Measurements from ENCODE around the gene KCNN1. TPM values are rescaled to one million over a fixed set of nuclear protein-coding genes. Genes with fewer than 3 reads are reported as not detected.
"Not testable (repeated sequence)": the region's sequence is repeated elsewhere in the genome, so short reads cannot be mapped to it uniquely, and the experiment has no call there.

KCNN1 gene
- total RNA-seq, 1 donor from 2014 or later, result 1.5 TPM

DNA sequence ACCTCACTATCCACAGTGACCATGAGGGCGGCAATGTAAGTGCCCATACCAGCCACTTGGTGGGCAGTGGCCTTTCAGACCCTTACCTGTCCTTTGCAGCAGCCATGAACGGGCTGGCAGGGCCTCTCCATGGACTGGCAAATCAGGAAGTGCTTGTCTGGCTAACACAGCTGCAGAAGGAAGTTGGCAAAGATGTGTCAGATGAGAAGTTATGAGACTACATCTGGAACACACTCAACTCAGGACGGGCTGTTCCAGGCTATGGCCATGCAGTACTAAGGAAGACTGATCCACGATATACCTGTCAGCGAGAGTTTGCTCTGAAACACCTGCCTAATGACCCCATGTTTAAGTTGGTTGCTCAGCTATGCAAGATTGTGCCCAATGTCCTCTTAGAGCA is 64.5 kb downstream of the KCNN1 start:
- not testable (repeated sequence) for H4K20me1 ChIP-seq (ENCODE audit: insufficient read depth, low read length); H3K4me1 ChIP-seq (ENCODE audit: insufficient read depth, low read length); H3K4me3 ChIP-seq (ENCODE audit: insufficient read depth, low read depth, low read length); DNase-seq (ENCODE audit: low read depth); H3K4me3 Mint-ChIP-seq (ENCODE audit: unreplicated experiment); H3K9me3 ChIP-seq (ENCODE audit: insufficient read depth, low read depth, low read length); H3K79me2 ChIP-seq (ENCODE audit: insufficient read depth, low read length); H2AFZ ChIP-seq (ENCODE audit: low read depth, low read length); H3K4me1 Mint-ChIP-seq (ENCODE audit: low read depth, unreplicated experiment); H3K27me3 ChIP-seq (ENCODE audit: insufficient read depth, low read length); H3K9ac ChIP-seq (ENCODE audit: low read length); FAIRE-seq; H3K36me3 Mint-ChIP-seq (ENCODE audit: low read depth, unreplicated experiment); H3K27ac ChIP-seq (ENCODE audit: low read depth, low read length); H3K9me3 Mint-ChIP-seq (ENCODE audit: unreplicated experiment); H3K27ac Mint-ChIP-seq (ENCODE audit: unreplicated experiment); H3K36me3 ChIP-seq (ENCODE audit: insufficient read depth, low read length); H3K4me2 ChIP-seq (ENCODE audit: low read length)
- H3K27me3 Mint-ChIP-seq (ENCODE audit: low read depth, unreplicated experiment), result peaks cover 29% of the 10 kb centered on the region

DNA sequence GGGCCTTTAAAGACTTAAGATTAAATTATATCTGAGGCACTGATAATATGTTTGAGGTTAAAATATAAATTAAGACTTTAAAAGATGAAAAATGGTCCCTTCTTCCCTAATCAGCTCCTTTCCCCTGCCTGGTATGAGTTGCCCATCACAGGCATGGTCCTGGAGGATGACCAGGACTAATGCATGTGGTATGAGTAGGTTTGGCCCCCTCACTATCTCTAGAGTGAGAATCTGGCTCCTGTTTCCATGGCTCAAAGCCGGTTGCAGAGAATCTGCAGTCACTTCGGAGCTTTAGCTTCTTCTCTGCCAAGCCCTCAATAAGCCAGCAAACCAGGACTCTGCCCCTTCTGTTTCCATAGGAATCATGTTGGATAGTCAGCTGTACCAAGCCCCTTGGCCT is 65.2 kb downstream of the KCNN1 start:
- H3K36me3 ChIP-seq (ENCODE audit: insufficient read depth, low read length); H3K9me3 ChIP-seq (ENCODE audit: insufficient read depth, low read depth, low read length); H3K9me3 Mint-ChIP-seq (ENCODE audit: unreplicated experiment); H3K27ac ChIP-seq (ENCODE audit: low read depth, low read length); H3K9ac ChIP-seq (ENCODE audit: low read length); H3K27me3 ChIP-seq (ENCODE audit: insufficient read depth, low read length); H2AFZ ChIP-seq (ENCODE audit: low read depth, low read length); DNase-seq (ENCODE audit: low read depth); H3K4me3 ChIP-seq (ENCODE audit: insufficient read depth, low read depth, low read length); H3K4me3 Mint-ChIP-seq (ENCODE audit: unreplicated experiment); H3K36me3 Mint-ChIP-seq (ENCODE audit: low read depth, unreplicated experiment); H3K79me2 ChIP-seq (ENCODE audit: insufficient read depth, low read length); H3K27ac Mint-ChIP-seq (ENCODE audit: unreplicated experiment); FAIRE-seq; H3K4me1 Mint-ChIP-seq (ENCODE audit: low read depth, unreplicated experiment); H3K4me1 ChIP-seq (ENCODE audit: insufficient read depth, low read length); H4K20me1 ChIP-seq (ENCODE audit: insufficient read depth, low read length); H3K4me2 ChIP-seq (ENCODE audit: low read length): not testable (repeated sequence)
- peaks cover 26% of the 10 kb centered on the region for H3K27me3 Mint-ChIP-seq (ENCODE audit: low read depth, unreplicated experiment)

DNA sequence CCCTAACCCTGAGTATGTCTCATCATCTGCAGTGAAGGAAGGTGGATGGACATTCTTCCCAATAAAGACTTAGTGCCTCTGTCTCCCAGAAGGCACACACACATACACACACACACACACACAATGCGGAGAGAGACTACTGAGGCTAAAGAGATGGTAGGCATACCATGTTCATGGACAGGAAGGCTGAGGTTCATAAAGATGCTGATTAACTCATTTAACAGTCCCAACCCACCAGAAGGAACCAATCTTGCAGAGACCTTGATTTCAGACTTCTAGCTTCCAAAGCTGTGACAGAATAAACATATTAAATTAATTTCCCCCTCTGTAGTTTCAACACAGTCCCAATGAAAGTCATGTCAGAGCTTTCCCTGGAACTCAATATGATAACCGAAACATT is 74.1 kb downstream of the KCNN1 start:
- H3K9ac ChIP-seq (ENCODE audit: low read length), result no peak overlapping the region
- TF ChIP-seq, protein P1, sequence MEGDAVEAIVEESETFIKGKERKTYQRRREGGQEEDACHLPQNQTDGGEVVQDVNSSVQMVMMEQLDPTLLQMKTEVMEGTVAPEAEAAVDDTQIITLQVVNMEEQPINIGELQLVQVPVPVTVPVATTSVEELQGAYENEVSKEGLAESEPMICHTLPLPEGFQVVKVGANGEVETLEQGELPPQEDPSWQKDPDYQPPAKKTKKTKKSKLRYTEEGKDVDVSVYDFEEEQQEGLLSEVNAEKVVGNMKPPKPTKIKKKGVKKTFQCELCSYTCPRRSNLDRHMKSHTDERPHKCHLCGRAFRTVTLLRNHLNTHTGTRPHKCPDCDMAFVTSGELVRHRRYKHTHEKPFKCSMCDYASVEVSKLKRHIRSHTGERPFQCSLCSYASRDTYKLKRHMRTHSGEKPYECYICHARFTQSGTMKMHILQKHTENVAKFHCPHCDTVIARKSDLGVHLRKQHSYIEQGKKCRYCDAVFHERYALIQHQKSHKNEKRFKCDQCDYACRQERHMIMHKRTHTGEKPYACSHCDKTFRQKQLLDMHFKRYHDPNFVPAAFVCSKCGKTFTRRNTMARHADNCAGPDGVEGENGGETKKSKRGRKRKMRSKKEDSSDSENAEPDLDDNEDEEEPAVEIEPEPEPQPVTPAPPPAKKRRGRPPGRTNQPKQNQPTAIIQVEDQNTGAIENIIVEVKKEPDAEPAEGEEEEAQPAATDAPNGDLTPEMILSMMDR (IDR thresholded peaks at IDR 0.05; ENCODE audit: insufficient read depth, low read depth, low read length), result no peak
- TF ChIP-seq EZH2 (IDR thresholded peaks at IDR 0.05; ENCODE audit: insufficient read depth, low read length), result no peak
- DNase-seq (ENCODE audit: low read depth) (no peak), FAIRE-seq (no peak)
- peaks cover 5% of the 10 kb centered on the region for H3K9me3 ChIP-seq (ENCODE audit: insufficient read depth, low read depth, low read length)
- H3K4me2 ChIP-seq (ENCODE audit: low read length), result no peak overlapping the region
- Mint-ChIP-seq H3K9me3 (ENCODE audit: unreplicated experiment) (no peaks in the 10 kb centered on the region), H3K36me3 (ENCODE audit: low read depth, unreplicated experiment) (no peaks in the 10 kb centered on the region), H3K4me1 (ENCODE audit: low read depth, unreplicated experiment) (peaks cover 3% of the 10 kb centered on the region), H3K27me3 (ENCODE audit: low read depth, unreplicated experiment) (peaks cover 36% of the 10 kb centered on the region), H3K4me3 (ENCODE audit: unreplicated experiment) (no peak overlapping the region), H3K27ac (ENCODE audit: unreplicated experiment) (no peak overlapping the region)
- peaks cover 6% of the 10 kb centered on the region for H3K4me1 ChIP-seq (ENCODE audit: insufficient read depth, low read length)
- H3K27me3 ChIP-seq (ENCODE audit: insufficient read depth, low read length), result peaks cover 16% of the 10 kb centered on the region
- no peaks in the 10 kb centered on the region for H4K20me1 ChIP-seq (ENCODE audit: insufficient read depth, low read length)
- no peak overlapping the region for H3K27ac ChIP-seq (ENCODE audit: low read depth, low read length)
- no peaks in the 10 kb centered on the region for H3K79me2 ChIP-seq (ENCODE audit: insufficient read depth, low read length)
- no peak overlapping the region for H3K4me3 ChIP-seq (ENCODE audit: insufficient read depth, low read depth, low read length)
- no peak overlapping the region for H2AFZ ChIP-seq (ENCODE audit: low read depth, low read length)
- no peaks in the 10 kb centered on the region for H3K36me3 ChIP-seq (ENCODE audit: insufficient read depth, low read length)

DNA sequence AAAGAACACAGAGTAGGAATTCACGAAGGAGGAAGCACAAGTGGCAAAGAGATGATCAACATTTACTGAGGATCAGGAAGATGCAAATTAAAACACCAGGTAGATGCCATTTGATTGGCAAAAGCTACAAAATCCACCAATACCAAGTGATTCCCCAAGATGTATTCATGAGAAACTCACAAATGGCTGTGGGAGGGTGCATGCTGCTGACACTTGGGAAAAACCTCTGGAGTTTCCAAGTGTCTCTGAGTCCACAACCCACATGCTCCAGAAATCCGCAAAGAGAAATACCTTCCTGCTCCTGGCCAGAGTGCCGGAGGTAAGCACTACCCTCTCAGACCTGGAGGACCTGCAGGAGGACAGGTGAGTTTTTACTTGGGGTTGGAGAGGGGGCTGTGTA is 76.8 kb downstream of the KCNN1 start:
- Mint-ChIP-seq H3K9me3 (ENCODE audit: unreplicated experiment) (no peaks in the 10 kb centered on the region), H3K27me3 (ENCODE audit: low read depth, unreplicated experiment) (peaks cover 41% of the 10 kb centered on the region), H3K4me3 (ENCODE audit: unreplicated experiment) (no peak overlapping the region), H3K4me1 (ENCODE audit: low read depth, unreplicated experiment) (peaks cover 5% of the 10 kb centered on the region), H3K27ac (ENCODE audit: unreplicated experiment) (no peak overlapping the region), H3K36me3 (ENCODE audit: low read depth, unreplicated experiment) (no peaks in the 10 kb centered on the region)
- peaks cover 16% of the 10 kb centered on the region for H3K27me3 ChIP-seq (ENCODE audit: insufficient read depth, low read length)
- no peaks in the 10 kb centered on the region for H3K36me3 ChIP-seq (ENCODE audit: insufficient read depth, low read length)
- DNase-seq (ENCODE audit: low read depth) (no peak), FAIRE-seq (no peak)
- H2AFZ ChIP-seq (ENCODE audit: low read depth, low read length), result no peak overlapping the region
- peaks cover 6% of the 10 kb centered on the region for H3K4me1 ChIP-seq (ENCODE audit: insufficient read depth, low read length)
- no peak overlapping the region for H3K4me3 ChIP-seq (ENCODE audit: insufficient read depth, low read depth, low read length)
- no peak overlapping the region for H3K4me2 ChIP-seq (ENCODE audit: low read length)
- H3K9me3 ChIP-seq (ENCODE audit: insufficient read depth, low read depth, low read length), result peaks cover 5% of the 10 kb centered on the region
- H3K27ac ChIP-seq (ENCODE audit: low read depth, low read length), result no peak overlapping the region
- H3K9ac ChIP-seq (ENCODE audit: low read length), result no peak overlapping the region
- TF ChIP-seq EZH2 (IDR thresholded peaks at IDR 0.05; ENCODE audit: insufficient read depth, low read length), result no peak
- TF ChIP-seq, protein P1 (IDR thresholded peaks at IDR 0.05; ENCODE audit: insufficient read depth, low read depth, low read length), result no peak
- H3K79me2 ChIP-seq (ENCODE audit: insufficient read depth, low read length), result no peaks in the 10 kb centered on the region
- no peaks in the 10 kb centered on the region for H4K20me1 ChIP-seq (ENCODE audit: insufficient read depth, low read length)
